Measurements from ENCODE around the gene DTNB.

The DTNB gene

DNA sequence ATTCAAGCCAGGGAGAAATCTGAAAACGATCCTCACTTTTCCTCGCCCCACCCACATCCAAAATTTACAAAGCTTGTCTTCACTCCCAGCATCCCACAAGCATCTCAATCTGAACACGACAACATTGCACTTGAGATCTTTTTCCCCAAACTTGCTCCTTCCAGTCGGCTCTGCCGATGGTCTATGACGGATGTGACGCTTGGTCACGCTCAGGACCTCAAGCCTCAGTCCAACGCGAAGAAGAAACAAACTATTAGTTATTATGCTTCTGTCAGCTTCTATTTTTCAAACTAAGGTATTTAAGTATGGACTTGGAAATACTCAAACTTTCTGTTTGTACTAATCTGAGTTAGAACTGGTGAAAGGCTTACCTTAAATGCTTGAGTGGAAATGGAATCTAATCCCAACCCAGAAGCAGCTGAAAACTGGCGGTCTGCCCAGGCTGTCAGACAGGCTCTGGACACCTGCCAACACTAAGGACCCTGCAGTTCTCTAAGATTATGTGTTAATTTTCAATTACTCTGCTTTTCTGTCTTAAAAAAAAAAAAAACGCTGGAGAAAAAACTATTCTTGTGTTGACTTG is 199.5 kb downstream of the DTNB start:
- H3K36me3 Mint-ChIP-seq (ENCODE audit: insufficient read depth), result peaks cover 5% of the 10 kb centered on the region
- H3K27ac Mint-ChIP-seq (ENCODE audit: low read depth), result no peak overlapping the region
- H3K27me3 Mint-ChIP-seq, result no peaks in the 10 kb centered on the region
- DNase-seq (ENCODE audit: low spot score in 2 of 2), result no peak
- no peaks in the 10 kb centered on the region for H3K4me1 Mint-ChIP-seq
- H3K9me3 Mint-ChIP-seq, result no peaks in the 10 kb centered on the region
- ATAC-seq (replicated peaks; ENCODE audit: extremely low read depth, poor library complexity, severe bottlenecking), result no peak
- H3K4me3 Mint-ChIP-seq, result no peak overlapping the region

DNA sequence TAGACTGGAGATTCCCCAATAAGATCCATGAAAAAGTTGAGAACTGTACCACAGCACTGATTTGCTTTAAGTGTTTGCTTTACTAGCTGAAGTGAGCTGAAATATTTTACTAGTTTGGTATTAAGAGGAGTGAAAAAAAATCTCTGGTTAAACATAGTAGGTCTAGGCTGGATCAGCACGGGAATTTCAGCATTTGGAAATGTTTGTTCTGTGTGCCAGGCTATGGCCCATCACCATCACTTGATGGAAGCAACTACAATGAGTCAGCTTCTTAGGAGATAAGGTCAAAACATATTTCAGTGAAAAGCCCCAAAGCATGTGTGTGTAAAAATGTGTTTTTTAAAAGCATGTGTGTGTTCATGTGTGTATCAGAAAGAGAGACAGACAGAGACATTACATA is 200.2 kb downstream of the DTNB start:
- Mint-ChIP-seq H3K9me3 (no peaks in the 10 kb centered on the region), H3K27me3 (no peaks in the 10 kb centered on the region), H3K4me3 (no peak overlapping the region), H3K36me3 (ENCODE audit: insufficient read depth) (peaks cover 2% of the 10 kb centered on the region), H3K27ac (ENCODE audit: low read depth) (no peak overlapping the region), H3K4me1 (no peaks in the 10 kb centered on the region)
- ATAC-seq (replicated peaks; ENCODE audit: extremely low read depth, poor library complexity, severe bottlenecking), result no peak
- DNase-seq (ENCODE audit: low spot score in 2 of 2), result no peak

GRCh38 chr2:25470806-25471205 is 202.6 kb downstream of the DTNB start:
- no peak overlapping the region for H3K4me3 Mint-ChIP-seq
- H3K9me3 Mint-ChIP-seq, result no peaks in the 10 kb centered on the region
- H3K36me3 Mint-ChIP-seq (ENCODE audit: insufficient read depth), result peaks cover 2% of the 10 kb centered on the region
- no peak for ATAC-seq (replicated peaks; ENCODE audit: extremely low read depth, poor library complexity, severe bottlenecking)
- H3K4me1 Mint-ChIP-seq, result no peaks in the 10 kb centered on the region
- no peak for DNase-seq (ENCODE audit: low spot score in 2 of 2)
- no peaks in the 10 kb centered on the region for H3K27me3 Mint-ChIP-seq
- H3K27ac Mint-ChIP-seq (ENCODE audit: low read depth), result no peak overlapping the region

DNA sequence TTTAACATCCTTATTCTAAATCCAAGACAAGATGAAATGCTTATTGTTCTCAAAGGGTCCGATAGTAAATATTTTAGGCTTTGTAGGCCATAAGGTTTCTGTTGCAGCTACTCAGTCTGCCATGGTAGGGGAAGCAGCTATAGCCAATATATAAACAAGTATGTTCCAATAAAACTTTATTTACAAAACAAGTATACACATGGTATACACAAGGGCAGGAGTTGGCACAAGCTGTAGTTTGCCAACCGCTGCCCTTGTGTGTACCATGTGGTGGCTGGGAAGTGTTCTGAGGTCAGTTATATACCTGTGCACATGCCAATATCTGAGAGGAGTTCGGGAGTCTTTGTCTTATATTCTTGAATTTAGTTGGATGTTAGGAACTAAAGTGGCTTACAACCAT is 205.6 kb downstream of the DTNB start:
- Mint-ChIP-seq H3K9me3 (no peaks in the 10 kb centered on the region), H3K4me1 (no peaks in the 10 kb centered on the region), H3K36me3 (ENCODE audit: insufficient read depth) (peaks cover 2% of the 10 kb centered on the region), H3K4me3 (no peak overlapping the region), H3K27ac (ENCODE audit: low read depth) (no peak overlapping the region), H3K27me3 (no peaks in the 10 kb centered on the region)
- no peak for DNase-seq (ENCODE audit: low spot score in 2 of 2)
- ATAC-seq (replicated peaks; ENCODE audit: extremely low read depth, poor library complexity, severe bottlenecking), result no peak

GRCh38 chr2:25462021-25462420 is 211.4 kb downstream of the DTNB start:
- H3K4me1 Mint-ChIP-seq, result no peaks in the 10 kb centered on the region
- H3K27ac Mint-ChIP-seq (ENCODE audit: low read depth), result no peak overlapping the region
- no peak overlapping the region for H3K4me3 Mint-ChIP-seq
- ATAC-seq (replicated peaks; ENCODE audit: extremely low read depth, poor library complexity, severe bottlenecking), result no peak
- no peak for DNase-seq (ENCODE audit: low spot score in 2 of 2)
- H3K9me3 Mint-ChIP-seq, result no peaks in the 10 kb centered on the region
- H3K27me3 Mint-ChIP-seq, result no peaks in the 10 kb centered on the region
- H3K36me3 Mint-ChIP-seq (ENCODE audit: insufficient read depth), result peaks cover 6% of the 10 kb centered on the region

- Mint-ChIP-seq H3K36me3 (ENCODE audit: insufficient read depth) (peaks cover 4% of the 10 kb centered on the region), H3K4me1 (no peaks in the 10 kb centered on the region), H3K27ac (ENCODE audit: low read depth) (no peak overlapping the region), H3K9me3 (no peaks in the 10 kb centered on the region), H3K4me3 (no peak overlapping the region), H3K27me3 (no peaks in the 10 kb centered on the region)
- DNase-seq (ENCODE audit: low spot score in 2 of 2) (no peak), ATAC-seq (replicated peaks; ENCODE audit: extremely low read depth, poor library complexity, severe bottlenecking) (no peak)
Measured at GRCh38 chr2:25460261-25460905, 213.0 kb downstream of the DTNB start.

GRCh38 chr2:25454824-25455611 is 218.4 kb downstream of the DTNB start:
- Mint-ChIP-seq H3K27ac (ENCODE audit: low read depth) (peak overlapping the region; percentile 10), H3K4me3 (no peak overlapping the region), H3K27me3 (no peaks in the 10 kb centered on the region), H3K4me1 (no peaks in the 10 kb centered on the region), H3K9me3 (no peaks in the 10 kb centered on the region), H3K36me3 (ENCODE audit: insufficient read depth) (peaks cover 8% of the 10 kb centered on the region)
- ATAC-seq (replicated peaks; ENCODE audit: extremely low read depth, poor library complexity, severe bottlenecking), result no peak
- no peak for DNase-seq (ENCODE audit: low spot score in 2 of 2)

- Mint-ChIP-seq H3K27me3 (no peaks in the 10 kb centered on the region), H3K27ac (ENCODE audit: low read depth) (no peak overlapping the region), H3K36me3 (ENCODE audit: insufficient read depth) (peaks cover 4% of the 10 kb centered on the region), H3K4me1 (no peaks in the 10 kb centered on the region), H3K9me3 (no peaks in the 10 kb centered on the region), H3K4me3 (no peak overlapping the region)
- DNase-seq (ENCODE audit: low spot score in 2 of 2) (no peak), ATAC-seq (replicated peaks; ENCODE audit: extremely low read depth, poor library complexity, severe bottlenecking) (no peak)
Measured at GRCh38 chr2:25453199-25453905, 220.0 kb downstream of the DTNB start.

GRCh38 chr2:25448808-25449207 is 224.6 kb downstream of the DTNB start:
- ATAC-seq (replicated peaks; ENCODE audit: extremely low read depth, poor library complexity, severe bottlenecking) (no peak), DNase-seq (ENCODE audit: low spot score in 2 of 2) (no peak)
- no peaks in the 10 kb centered on the region for H3K4me1 Mint-ChIP-seq
- H3K9me3 Mint-ChIP-seq, result no peaks in the 10 kb centered on the region
- H3K27me3 Mint-ChIP-seq, result no peaks in the 10 kb centered on the region
- H3K36me3 Mint-ChIP-seq (ENCODE audit: insufficient read depth), result peaks cover 10% of the 10 kb centered on the region
- no peak overlapping the region for H3K4me3 Mint-ChIP-seq
- no peak overlapping the region for H3K27ac Mint-ChIP-seq (ENCODE audit: low read depth)

GRCh38 chr2:25447018-25447417 is 226.4 kb downstream of the DTNB start:
- Mint-ChIP-seq H3K9me3 (no peaks in the 10 kb centered on the region), H3K4me1 (no peaks in the 10 kb centered on the region), H3K36me3 (ENCODE audit: insufficient read depth) (peaks cover 10% of the 10 kb centered on the region), H3K27ac (ENCODE audit: low read depth) (no peak overlapping the region), H3K4me3 (no peak overlapping the region), H3K27me3 (no peaks in the 10 kb centered on the region)
- no peak for ATAC-seq (replicated peaks; ENCODE audit: extremely low read depth, poor library complexity, severe bottlenecking)
- DNase-seq (ENCODE audit: low spot score in 2 of 2), result no peak

GRCh38 chr2:25446122-25446521 is 227.3 kb downstream of the DTNB start:
- H3K9me3 Mint-ChIP-seq, result no peaks in the 10 kb centered on the region
- DNase-seq (ENCODE audit: low spot score in 2 of 2), result no peak
- no peak for ATAC-seq (replicated peaks; ENCODE audit: extremely low read depth, poor library complexity, severe bottlenecking)
- H3K4me1 Mint-ChIP-seq, result no peaks in the 10 kb centered on the region
- H3K27me3 Mint-ChIP-seq, result no peaks in the 10 kb centered on the region
- H3K27ac Mint-ChIP-seq (ENCODE audit: low read depth), result peak overlapping the region; percentile 77
- H3K4me3 Mint-ChIP-seq, result no peak overlapping the region
- H3K36me3 Mint-ChIP-seq (ENCODE audit: insufficient read depth), result peaks cover 7% of the 10 kb centered on the region

DNA sequence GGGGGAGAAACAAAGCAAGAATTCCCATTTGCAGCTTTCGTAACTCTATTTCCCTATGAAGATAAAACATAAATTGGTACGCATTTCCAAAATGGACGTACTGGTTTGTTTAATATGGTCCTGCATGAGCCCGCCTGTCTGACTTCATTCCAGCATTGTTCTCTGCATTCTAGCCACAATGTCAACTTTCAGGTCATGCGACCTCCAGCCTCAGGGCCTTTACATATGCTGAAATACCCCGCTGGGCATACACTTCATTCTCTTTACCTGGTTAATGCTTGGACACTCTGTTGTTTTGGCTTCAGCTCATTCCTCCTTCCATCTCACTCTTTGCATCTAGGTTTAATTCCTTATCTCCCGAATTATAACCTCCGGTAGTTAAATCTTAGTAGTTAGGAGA is 227.9 kb downstream of the DTNB start:
- DNase-seq (ENCODE audit: low spot score in 2 of 2) (no peak), ATAC-seq (replicated peaks; ENCODE audit: extremely low read depth, poor library complexity, severe bottlenecking) (no peak)
- Mint-ChIP-seq H3K4me3 (no peak overlapping the region), H3K9me3 (no peaks in the 10 kb centered on the region), H3K36me3 (ENCODE audit: insufficient read depth) (peaks cover 6% of the 10 kb centered on the region), H3K4me1 (no peaks in the 10 kb centered on the region), H3K27ac (ENCODE audit: low read depth) (peak overlapping the region; percentile 77), H3K27me3 (no peaks in the 10 kb centered on the region)

All from central memory CD8-positive, alpha-beta T cell (primary cell).